H1 (cell line): ENCODE data around the gene ARL6IP1. TPM values are rescaled to one million over a fixed set of nuclear protein-coding genes. Genes with fewer than 3 reads are reported as not detected.

Source experiments
- ASH2L ChIP-seq: fragments of 200-600, 300-600 bp; sonication (generic); IDR thresholded peaks from one replicate; pipeline ENCODE4 v1.7.1; 2017; ENCODE audit warnings: low read length
- BRCA1 ChIP-seq: IDR thresholded peaks from 2 replicates; pipeline ENCODE4 v1.6.1; 2012; ENCODE audit warnings: low read depth, low read length, improper control_type of control experiment
- CHD1 ChIP-seq: IDR thresholded peaks from 2 replicates; pipeline ENCODE4 v1.6.1; 2012; ENCODE audit warnings: low read depth, low read length, improper control_type of control experiment
- CHD2 ChIP-seq: IDR thresholded peaks from 2 replicates; pipeline ENCODE4 v1.6.1; 2012; ENCODE audit warnings: low read length, improper control_type of control experiment
- GTF2F1 ChIP-seq: IDR thresholded peaks from 2 replicates; pipeline ENCODE4 v1.6.1; 2012; ENCODE audit warnings: low read depth, low read length, improper control_type of control experiment, borderline replicate concordance
- JUN ChIP-seq: IDR thresholded peaks from 2 replicates; pipeline ENCODE4 v1.6.1; 2011; ENCODE audit warnings: low read depth, mild to moderate bottlenecking, improper control_type of control experiment, low read length
- JUND ChIP-seq: IDR thresholded peaks from 2 replicates; pipeline ENCODE4 v1.6.1; 2011; ENCODE audit warnings: mild to moderate bottlenecking, improper control_type of control experiment, low read length
- KDM4A ChIP-seq: IDR thresholded peaks from one replicate; pipeline ENCODE4 v1.7.1; 2012; ENCODE audit warnings: low read depth, mild to moderate bottlenecking, moderate library complexity, low read length, inconsistent platforms; ENCODE audit not compliant: severe bottlenecking
- KDM5A ChIP-seq: fragments of 200-600 bp; IDR thresholded peaks from 2 replicates; pipeline ENCODE4 v1.7.1; 2012; ENCODE audit warnings: mild to moderate bottlenecking, low read length, inconsistent platforms, mixed read lengths
- NRF1 ChIP-seq: IDR thresholded peaks from 2 replicates; pipeline ENCODE4 v1.6.1; 2011; ENCODE audit warnings: mild to moderate bottlenecking, low read depth, low read length, improper control_type of control experiment
- POLR2A ChIP-seq, 2 experiments: IDR thresholded peaks; 1 replicate in 1 of 2; 2 replicates in 1 of 2; pipeline ENCODE4 v1.6.1; 2011; ENCODE audit warnings: low read depth in 2 of 2, low read length in 2 of 2, mild to moderate bottlenecking in 2 of 2; ENCODE audit errors: control extremely low read depth in 1 of 2
- RAD21 ChIP-seq, 2 experiments: IDR thresholded peaks in 1 of 2; conservative IDR thresholded peaks in 1 of 2; 2 replicates each; pipeline ENCODE4 v1.6.1; 2011; ENCODE audit warnings: low read depth in 2 of 2, low read length in 2 of 2, improper control_type of control experiment in 1 of 2, inconsistent platforms in 1 of 2, mild to moderate bottlenecking in 1 of 2, moderate library complexity in 1 of 2
- RBBP5 ChIP-seq: IDR thresholded peaks from 2 replicates; pipeline ENCODE4 v1.7.1; 2012; ENCODE audit warnings: low read depth, mild to moderate bottlenecking, inconsistent platforms, low read length, moderate library complexity, borderline replicate concordance
- RFX5 ChIP-seq: IDR thresholded peaks from 2 replicates; pipeline ENCODE4 v1.6.1; 2011; ENCODE audit warnings: low read depth, low read length, improper control_type of control experiment, borderline replicate concordance
- RNF2 ChIP-seq: fragments of 200-900, 300-1000 bp; sonication (generic); IDR thresholded peaks from 2 replicates; pipeline ENCODE4 v1.7.1; 2016; ENCODE audit warnings: borderline replicate concordance, low read depth, mild to moderate bottlenecking, antibody characterized with exemption, low read length; ENCODE audit not compliant: poor library complexity, severe bottlenecking; ENCODE audit errors: missing control alignments
- RXRA ChIP-seq: IDR thresholded peaks from 2 replicates; pipeline ENCODE4 v1.6.1; 2011; ENCODE audit warnings: low read depth, mild to moderate bottlenecking, low read length, moderate library complexity; ENCODE audit not compliant: insufficient read depth
- SAP30 ChIP-seq: fragments of 300-600 bp; sonication (generic); IDR thresholded peaks from 2 replicates; pipeline ENCODE4 v1.7.1; 2012; ENCODE audit warnings: low read length, moderate library complexity, mild to moderate bottlenecking, inconsistent platforms; ENCODE audit not compliant: insufficient read depth, insufficient replicate concordance
- SP1 ChIP-seq: IDR thresholded peaks from 2 replicates; pipeline ENCODE4 v1.6.1; 2011; ENCODE audit warnings: low read depth, low read length
- SP4 ChIP-seq: IDR thresholded peaks from 2 replicates; pipeline ENCODE4 v1.6.1; 2012; ENCODE audit warnings: low read length, inconsistent platforms
- SRF ChIP-seq: IDR thresholded peaks from 2 replicates; pipeline ENCODE4 v1.6.1; 2011; ENCODE audit warnings: mild to moderate bottlenecking, low read depth, low read length, moderate library complexity
- TAF7 ChIP-seq: optimal IDR thresholded peaks from 2 replicates; pipeline ENCODE3; 2011; ENCODE audit warnings: low read depth, mild to moderate bottlenecking, inconsistent platforms, low read length, moderate library complexity, borderline replicate concordance
- TBP ChIP-seq: IDR thresholded peaks from 2 replicates; pipeline ENCODE4 v1.6.1; 2011; ENCODE audit warnings: low read depth, low read length, improper control_type of control experiment
- polyA plus RNA-seq, 7 experiments: library from polyadenylated mRNA; depleted of rRNA in 3 of 7; stranded (reverse) in 5 of 7; unstranded in 2 of 7; fragments of >200 nt in 5 of 7; fragments of 200-250 nt in 2 of 7; gene quantifications; 1 replicate in 5 of 7; 2 replicates in 1 of 7; 4 replicates in 1 of 7; pipeline versions ENCODE4 v1.2.1 to v1.2.3, GENCODE V29; 2011 to 2013; ENCODE audit warnings: missing spikeins in 2 of 7, mixed read lengths in 2 of 7
- total RNA-seq: library from RNA; stranded (reverse); fragmentation: NEBNext Ultra II Directional; extraction: Animal tissue kit (Norgen Biotek cat#: 25700); gene quantifications from 2 replicates; pipeline ENCODE4 v1.2.1, GENCODE V29; 2021

ARL6IP1 gene
- total and polyA plus RNA-seq, 2 of the 8 experiments (the other 6 are each of a cell fraction or from before 2014, with no cell fraction given): 162 to 170 TPM

DNA sequence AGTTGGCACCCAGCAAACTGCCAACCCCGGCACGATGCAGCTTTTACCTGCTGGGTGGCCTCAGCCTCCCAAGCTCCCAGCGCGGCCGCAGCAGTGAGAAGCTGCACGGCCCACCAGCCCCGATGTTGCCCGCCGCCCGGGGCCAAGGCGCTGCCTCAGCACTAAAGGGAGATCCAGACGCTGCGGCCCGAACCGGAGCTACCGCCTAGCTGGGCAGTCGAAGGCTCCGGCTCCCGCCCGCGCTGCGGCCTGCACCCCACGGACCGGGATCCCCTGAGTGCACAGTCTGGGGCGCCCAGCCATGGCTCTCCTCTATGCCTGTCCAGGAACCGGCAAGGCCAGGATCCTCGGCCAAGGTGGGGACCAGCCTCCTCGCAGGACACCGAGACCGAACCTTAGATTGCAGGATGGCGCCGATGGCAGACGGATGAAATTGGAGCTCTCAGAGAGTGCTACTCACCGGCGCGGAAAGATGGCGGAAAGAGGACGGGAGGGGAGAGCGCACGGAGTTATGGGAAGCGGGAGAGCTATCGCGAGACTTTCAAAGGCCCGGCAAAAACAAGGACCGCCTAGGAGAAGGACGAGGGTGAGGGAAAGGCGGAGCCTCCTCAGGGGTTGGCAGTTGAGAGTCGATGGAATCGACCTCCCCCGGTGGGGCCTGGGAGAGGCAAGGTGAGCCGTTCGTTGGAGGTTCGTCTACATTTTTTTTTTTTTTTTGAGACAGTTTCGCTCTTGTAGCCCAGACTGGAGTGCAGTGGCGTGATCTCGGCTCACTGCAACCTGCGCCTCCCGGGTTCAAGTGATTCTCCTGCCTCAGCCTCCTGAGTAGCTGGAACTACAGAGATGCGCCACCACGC, 11.3 kb downstream of the ARL6IP1 start, which contains the start of gene RPS15A (continued):
- TF ChIP-seq POLR2A (IDR thresholded peaks at IDR 0.05; ENCODE audit: control extremely low read depth in 1 of 2, low read depth in 2 of 2, low read length in 2 of 2) (peak; percentile 97), JUN (no peak), TBP (peak; percentile 97), KDM4A (peak; percentile 41), ASH2L (peak; percentile 36), SAP30 (no peak), NRF1 (no peak), RXRA (no peak), RBBP5 (no peak), SRF (peak; percentile 85), GTF2F1 (peak; percentile 80; the same call in 1 of the 2 replicates), RAD21 (IDR thresholded peaks at IDR 0.05 in 1 of 2, conservative IDR thresholded peaks at IDR 0.05 in 1 of 2; ENCODE audit: low read depth in 2 of 2, low read length in 2 of 2) (no peak), SP4 (peak; percentile 79), CHD2 (peak; percentile 96), JUND (peak; percentile 19; the same call in 1 of the 2 replicates), BRCA1 (peak; percentile 82), SP1 (peak; percentile 78; the same call in 1 of the 2 replicates), RFX5 (no peak), RNF2 (no peak), KDM5A (no peak), CHD1 (peak; percentile 65; the same call in 1 of the 2 replicates), TAF7 (peak; percentile 99)
